Gastrocnemius medialis (tissue), 4 donors: ENCODE data around the gene PGD.

ENCODE experiments used
- CTCF ChIP-seq, 5 experiments: fragments of 450-650 bp in 3 of 5; fragments of 200-600 bp in 2 of 5; sonication (generic) in 2 of 5; IDR thresholded peaks in 4 of 5; conservative IDR thresholded peaks in 1 of 5; 1 replicate in 4 of 5; 2 replicates in 1 of 5; pipeline ENCODE4 v1.5.1; 2016 to 2019; ENCODE audit warnings: antibody characterized with exemption in 5 of 5, mild to moderate bottlenecking in 3 of 5, moderate library complexity in 3 of 5
- POLR2A ChIP-seq, 2 donors: fragments of 450-650 bp; IDR thresholded peaks; one replicate each; pipeline ENCODE4 v1.6.1; 2017; ENCODE audit warnings: antibody characterized with exemption in 2 of 2, mild to moderate bottlenecking in 2 of 2, moderate library complexity in 2 of 2

- no peak for TF ChIP-seq CTCF (IDR thresholded peaks at IDR 0.05 in 4 of 5, conservative IDR thresholded peaks at IDR 0.05 in 1 of 5)
- TF ChIP-seq POLR2A (IDR thresholded peaks at IDR 0.05) = no peak
These were observed 8.3 kb downstream of the PGD start for GRCh38 chr1:10407201-10407600.
